Stimulated activated naive CD8-positive, alpha-beta T cell treated with anti-CD3 and anti-CD28 coated beads, Interleukin-15, Interleukin-2, amounts not matched to agents 100 ng/mL and 50 ng/mL, for 24 hours (primary cell): ENCODE results near the gene SLC25A42.

Source experiments
- H3K27ac Mint-ChIP-seq: one replicate; pipeline ENCODE4 v1.8.0; 2021; ENCODE audit warnings: mild to moderate bottlenecking, mixed read lengths
- H3K27me3 Mint-ChIP-seq: one replicate; pipeline ENCODE4 v1.8.0; 2021; ENCODE audit warnings: mixed read lengths
- H3K36me3 Mint-ChIP-seq: one replicate; pipeline ENCODE4 v1.8.0; 2021; ENCODE audit warnings: low read depth, mixed read lengths
- H3K4me1 Mint-ChIP-seq: one replicate; pipeline ENCODE4 v1.8.0; 2021; ENCODE audit warnings: low read depth, mixed read lengths
- H3K4me3 Mint-ChIP-seq: one replicate; pipeline ENCODE4 v1.8.0; 2021; ENCODE audit warnings: mild to moderate bottlenecking, mixed read lengths
- H3K9me3 Mint-ChIP-seq: one replicate; pipeline ENCODE4 v1.8.0; 2021; ENCODE audit warnings: mixed read lengths

Gene SLC25A42

DNA sequence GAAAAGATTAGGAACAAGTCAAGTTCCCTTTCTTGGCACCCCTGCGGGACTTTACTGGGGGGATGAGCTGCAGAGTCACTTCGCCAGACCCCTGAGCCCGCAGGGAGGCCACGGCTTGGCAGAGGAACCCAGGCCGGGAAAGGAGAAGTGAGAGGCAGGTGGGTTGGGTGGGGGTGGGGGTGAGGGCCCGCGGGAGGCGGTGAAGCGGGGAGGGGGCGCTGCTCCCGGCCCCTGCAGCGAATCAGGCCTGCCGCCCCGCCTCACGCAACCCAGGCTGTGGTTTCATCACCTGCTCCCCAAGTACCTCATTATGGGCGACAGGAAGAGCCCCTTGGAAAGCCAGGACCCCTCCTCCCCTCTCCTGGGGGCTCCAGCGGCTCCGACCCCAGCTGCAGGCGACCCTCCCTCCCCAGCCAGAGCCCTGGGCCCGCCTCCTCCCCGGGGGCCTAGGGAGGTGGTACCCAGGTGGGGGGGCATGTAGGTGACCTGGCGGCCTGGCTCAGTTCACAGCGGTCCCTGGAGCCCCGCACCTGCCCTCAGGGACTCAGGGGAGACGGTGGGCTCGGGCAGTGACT lies 96.8 kb downstream of the SLC25A42 start:
- Mint-ChIP-seq H3K27ac (no peak overlapping the region), H3K4me1 (peaks cover 9% of the 10 kb centered on the region), H3K36me3 (peaks cover 5% of the 10 kb centered on the region), H3K9me3 (no peaks in the 10 kb centered on the region), H3K27me3 (no peaks in the 10 kb centered on the region), H3K4me3 (no peak overlapping the region)

DNA sequence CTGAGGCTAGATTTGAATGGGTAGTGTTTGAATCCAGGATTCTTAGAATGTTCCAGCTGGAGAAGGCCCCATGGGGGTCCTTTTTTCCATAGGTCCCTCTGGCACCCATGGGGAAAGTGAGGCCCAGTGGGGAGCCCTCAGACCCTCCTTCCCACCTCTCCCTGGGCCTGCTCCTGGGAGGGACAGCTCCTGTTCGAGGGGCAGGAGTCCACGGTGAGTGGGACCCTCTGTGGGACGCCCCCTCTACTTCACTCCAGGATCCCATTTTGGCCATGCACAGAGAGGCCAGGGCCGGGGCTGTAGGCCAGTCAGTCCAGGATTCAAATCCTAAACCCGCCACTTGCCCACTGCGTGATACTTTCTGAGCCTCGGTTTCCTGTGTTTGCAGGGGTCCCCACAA lies 98.7 kb downstream of the SLC25A42 start:
- Mint-ChIP-seq H3K27ac (no peak overlapping the region), H3K4me1 (peaks cover 9% of the 10 kb centered on the region), H3K4me3 (no peak overlapping the region), H3K36me3 (no peaks in the 10 kb centered on the region), H3K27me3 (no peaks in the 10 kb centered on the region), H3K9me3 (no peaks in the 10 kb centered on the region)
